ENCODE measurements around the gene PHF2. TPM values are rescaled to one million over a fixed set of nuclear protein-coding genes. Genes with fewer than 3 reads are reported as not detected.

Gene PHF2
- total RNA-seq, 1 donor from 2014 or later = 12.1 TPM

DNA sequence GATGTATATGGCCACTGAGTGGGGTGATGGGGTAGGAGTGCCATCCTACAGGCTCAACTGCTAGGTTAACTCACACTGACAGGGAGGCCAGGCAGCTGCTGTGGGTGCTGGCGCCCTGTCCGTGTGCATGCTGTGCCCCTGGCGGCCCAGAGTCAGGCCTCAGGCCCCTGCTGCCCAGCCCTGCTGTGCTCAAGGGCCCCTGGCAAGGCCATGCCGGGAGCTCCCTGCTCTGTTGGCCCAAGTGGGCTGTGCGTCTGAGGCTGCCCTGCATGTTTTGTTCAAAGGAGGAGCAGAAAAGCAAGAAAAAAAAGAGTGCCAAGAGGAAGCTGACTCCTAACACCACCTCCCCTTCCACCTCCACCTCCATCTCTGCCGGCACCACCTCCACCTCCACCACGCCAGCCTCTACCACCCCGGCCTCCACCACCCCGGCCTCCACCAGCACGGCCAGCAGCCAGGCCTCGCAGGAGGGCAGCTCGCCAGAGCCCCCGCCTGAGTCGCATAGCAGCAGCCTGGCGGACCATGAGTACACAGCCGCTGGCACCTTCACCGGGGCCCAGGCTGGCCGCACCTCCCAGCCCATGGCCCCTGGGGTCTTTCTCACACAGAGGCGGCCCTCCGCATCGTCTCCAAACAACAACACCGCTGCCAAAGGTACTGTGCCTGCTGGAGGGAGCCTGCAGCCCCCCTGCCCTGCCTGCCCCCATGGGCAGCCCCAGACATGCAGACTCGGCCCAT lies 100.1 kb downstream of the PHF2 start:
- Histone ChIP-seq H2AFZ (ENCODE audit: low read depth, low read length) (no peak overlapping the region), H3K36me3 (ENCODE audit: insufficient read depth, low read length) (no peaks in the 10 kb centered on the region), H3K27me3 (ENCODE audit: insufficient read depth, low read length) (no peaks in the 10 kb centered on the region), H3K9ac (ENCODE audit: low read length) (no peak overlapping the region), H3K4me2 (ENCODE audit: low read length) (no peak overlapping the region), H4K20me1 (ENCODE audit: insufficient read depth, low read length) (peaks cover 13% of the 10 kb centered on the region), H3K27ac (ENCODE audit: low read depth, low read length) (no peak overlapping the region), H3K9me3 (ENCODE audit: insufficient read depth, low read depth, low read length) (no peaks in the 10 kb centered on the region), H3K79me2 (ENCODE audit: insufficient read depth, low read length) (no peaks in the 10 kb centered on the region), H3K4me1 (ENCODE audit: insufficient read depth, low read length) (no peaks in the 10 kb centered on the region), H3K4me3 (ENCODE audit: insufficient read depth, low read depth, low read length) (no peak overlapping the region)
- Mint-ChIP-seq H3K36me3 (ENCODE audit: low read depth, unreplicated experiment) (peaks cover 10% of the 10 kb centered on the region), H3K27me3 (ENCODE audit: low read depth, unreplicated experiment) (no peaks in the 10 kb centered on the region), H3K4me1 (ENCODE audit: low read depth, unreplicated experiment) (no peaks in the 10 kb centered on the region), H3K9me3 (ENCODE audit: unreplicated experiment) (no peaks in the 10 kb centered on the region), H3K27ac (ENCODE audit: unreplicated experiment) (no peak overlapping the region), H3K4me3 (ENCODE audit: unreplicated experiment) (no peak overlapping the region)
- no peak for DNase-seq (ENCODE audit: low read depth)
- TF ChIP-seq, protein P1, sequence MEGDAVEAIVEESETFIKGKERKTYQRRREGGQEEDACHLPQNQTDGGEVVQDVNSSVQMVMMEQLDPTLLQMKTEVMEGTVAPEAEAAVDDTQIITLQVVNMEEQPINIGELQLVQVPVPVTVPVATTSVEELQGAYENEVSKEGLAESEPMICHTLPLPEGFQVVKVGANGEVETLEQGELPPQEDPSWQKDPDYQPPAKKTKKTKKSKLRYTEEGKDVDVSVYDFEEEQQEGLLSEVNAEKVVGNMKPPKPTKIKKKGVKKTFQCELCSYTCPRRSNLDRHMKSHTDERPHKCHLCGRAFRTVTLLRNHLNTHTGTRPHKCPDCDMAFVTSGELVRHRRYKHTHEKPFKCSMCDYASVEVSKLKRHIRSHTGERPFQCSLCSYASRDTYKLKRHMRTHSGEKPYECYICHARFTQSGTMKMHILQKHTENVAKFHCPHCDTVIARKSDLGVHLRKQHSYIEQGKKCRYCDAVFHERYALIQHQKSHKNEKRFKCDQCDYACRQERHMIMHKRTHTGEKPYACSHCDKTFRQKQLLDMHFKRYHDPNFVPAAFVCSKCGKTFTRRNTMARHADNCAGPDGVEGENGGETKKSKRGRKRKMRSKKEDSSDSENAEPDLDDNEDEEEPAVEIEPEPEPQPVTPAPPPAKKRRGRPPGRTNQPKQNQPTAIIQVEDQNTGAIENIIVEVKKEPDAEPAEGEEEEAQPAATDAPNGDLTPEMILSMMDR (IDR thresholded peaks at IDR 0.05; ENCODE audit: insufficient read depth, low read depth, low read length) = no peak
- TF ChIP-seq EZH2 (IDR thresholded peaks at IDR 0.05; ENCODE audit: insufficient read depth, low read length) = no peak
- no peak for FAIRE-seq

DNA sequence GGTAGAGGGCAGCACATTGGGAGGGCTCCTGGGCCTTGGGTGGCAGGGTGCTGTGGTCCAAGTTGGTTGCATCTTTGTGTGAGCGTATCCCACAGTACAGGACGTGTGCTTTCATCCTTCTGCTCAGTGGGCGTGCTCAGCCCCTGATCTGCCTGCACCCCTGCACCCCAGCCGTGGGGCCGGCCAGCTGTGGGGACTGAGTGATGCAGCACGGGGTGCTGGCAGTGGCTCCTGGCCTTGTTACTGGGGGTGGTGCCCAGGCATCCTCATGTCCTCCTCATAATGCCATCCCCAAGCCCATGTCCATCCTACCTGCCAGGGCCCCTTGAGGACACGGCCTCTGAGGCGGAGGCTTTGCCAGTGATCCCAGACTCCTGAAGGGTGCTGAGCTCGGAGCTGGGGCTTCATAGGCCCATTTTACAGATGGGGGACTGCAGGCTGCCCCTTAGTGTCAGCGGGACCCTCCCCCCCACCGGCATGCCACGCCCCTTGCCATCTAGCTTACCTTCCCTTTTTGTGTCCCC lies 100.7 kb downstream of the PHF2 start:
- Mint-ChIP-seq H3K4me3 (ENCODE audit: unreplicated experiment) (no peak overlapping the region), H3K9me3 (ENCODE audit: unreplicated experiment) (no peaks in the 10 kb centered on the region), H3K27ac (ENCODE audit: unreplicated experiment) (no peak overlapping the region), H3K36me3 (ENCODE audit: low read depth, unreplicated experiment) (peaks cover 10% of the 10 kb centered on the region), H3K27me3 (ENCODE audit: low read depth, unreplicated experiment) (no peaks in the 10 kb centered on the region), H3K4me1 (ENCODE audit: low read depth, unreplicated experiment) (no peaks in the 10 kb centered on the region)
- Histone ChIP-seq H3K36me3 (ENCODE audit: insufficient read depth, low read length) (no peaks in the 10 kb centered on the region), H3K9ac (ENCODE audit: low read length) (no peak overlapping the region), H2AFZ (ENCODE audit: low read depth, low read length) (no peak overlapping the region), H3K9me3 (ENCODE audit: insufficient read depth, low read depth, low read length) (no peaks in the 10 kb centered on the region), H3K4me1 (ENCODE audit: insufficient read depth, low read length) (no peaks in the 10 kb centered on the region), H4K20me1 (ENCODE audit: insufficient read depth, low read length) (peaks cover 13% of the 10 kb centered on the region), H3K4me2 (ENCODE audit: low read length) (no peak overlapping the region), H3K79me2 (ENCODE audit: insufficient read depth, low read length) (no peaks in the 10 kb centered on the region), H3K27me3 (ENCODE audit: insufficient read depth, low read length) (no peaks in the 10 kb centered on the region), H3K4me3 (ENCODE audit: insufficient read depth, low read depth, low read length) (no peak overlapping the region), H3K27ac (ENCODE audit: low read depth, low read length) (no peak overlapping the region)
- no peak for FAIRE-seq
- no peak for DNase-seq (ENCODE audit: low read depth)
- TF ChIP-seq, protein P1 (IDR thresholded peaks at IDR 0.05; ENCODE audit: insufficient read depth, low read depth, low read length) = no peak
- TF ChIP-seq EZH2 (IDR thresholded peaks at IDR 0.05; ENCODE audit: insufficient read depth, low read length) = no peak

DNA sequence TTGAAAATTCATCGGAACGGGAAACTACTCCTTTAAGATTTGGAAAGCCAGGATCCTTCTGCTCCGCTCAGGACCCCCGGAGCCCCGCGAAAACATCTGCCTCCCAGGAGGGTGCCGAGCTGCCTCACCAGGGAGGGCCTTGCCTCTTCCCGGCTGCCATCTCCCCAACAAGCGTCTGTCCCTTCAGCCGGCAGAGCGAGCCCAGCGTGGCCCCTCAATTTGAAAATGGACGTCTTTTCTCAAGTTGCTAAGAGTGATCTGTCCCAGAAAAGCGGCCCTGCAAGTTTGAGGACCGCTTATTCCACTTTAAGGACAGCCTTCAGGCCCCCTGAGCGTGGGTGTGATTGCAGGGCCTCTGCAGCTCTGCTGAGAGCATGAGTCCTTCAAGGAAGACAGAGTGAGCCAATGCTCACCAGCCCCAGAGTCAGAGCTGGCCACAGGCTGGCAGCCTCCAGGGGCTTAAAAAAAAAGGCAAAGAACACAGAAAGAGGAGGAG lies 101.3 kb downstream of the PHF2 start:
- Histone ChIP-seq H3K27ac (ENCODE audit: low read depth, low read length) (no peak overlapping the region), H4K20me1 (ENCODE audit: insufficient read depth, low read length) (peaks cover 7% of the 10 kb centered on the region), H3K9ac (ENCODE audit: low read length) (no peak overlapping the region), H3K36me3 (ENCODE audit: insufficient read depth, low read length) (no peaks in the 10 kb centered on the region), H3K27me3 (ENCODE audit: insufficient read depth, low read length) (no peaks in the 10 kb centered on the region), H3K4me3 (ENCODE audit: insufficient read depth, low read depth, low read length) (no peak overlapping the region), H3K4me1 (ENCODE audit: insufficient read depth, low read length) (no peaks in the 10 kb centered on the region), H3K4me2 (ENCODE audit: low read length) (no peak overlapping the region), H3K79me2 (ENCODE audit: insufficient read depth, low read length) (no peaks in the 10 kb centered on the region), H3K9me3 (ENCODE audit: insufficient read depth, low read depth, low read length) (no peaks in the 10 kb centered on the region), H2AFZ (ENCODE audit: low read depth, low read length) (no peak overlapping the region)
- H3K36me3 Mint-ChIP-seq (ENCODE audit: low read depth, unreplicated experiment) = peaks cover 10% of the 10 kb centered on the region
- FAIRE-seq (no peak), DNase-seq (ENCODE audit: low read depth) (no peak)
- no peak overlapping the region for H3K27ac Mint-ChIP-seq (ENCODE audit: unreplicated experiment)
- H3K4me3 Mint-ChIP-seq (ENCODE audit: unreplicated experiment) = no peak overlapping the region
- H3K27me3 Mint-ChIP-seq (ENCODE audit: low read depth, unreplicated experiment) = peaks cover 5% of the 10 kb centered on the region
- no peak for TF ChIP-seq EZH2 (IDR thresholded peaks at IDR 0.05; ENCODE audit: insufficient read depth, low read length)
- TF ChIP-seq, protein P1 (IDR thresholded peaks at IDR 0.05; ENCODE audit: insufficient read depth, low read depth, low read length) = no peak
- H3K9me3 Mint-ChIP-seq (ENCODE audit: unreplicated experiment) = no peaks in the 10 kb centered on the region
- H3K4me1 Mint-ChIP-seq (ENCODE audit: low read depth, unreplicated experiment) = no peaks in the 10 kb centered on the region
